GM12865 (cell line): ENCODE results near the gene MRGPRG.

ENCODE experiments used
- DNase-seq: peaks from one replicate; pipeline ENCODE4 v3.0.0; 2010; ENCODE audit warnings: low read depth
- H3K4me3 ChIP-seq: 2 replicates; pipeline ENCODE4 v1.5.1; 2011; ENCODE audit warnings: mild to moderate bottlenecking, low read depth, low read length, control low read depth
- TF ChIP-seq, protein P1 (sequence below): IDR thresholded peaks from 2 replicates; pipeline ENCODE4 v1.5.1; 2011; ENCODE audit warnings: low read length, control low read depth, low read depth, inconsistent platforms; ENCODE audit not compliant: insufficient read depth; ENCODE audit errors: missing control alignments

Gene MRGPRG

DNA sequence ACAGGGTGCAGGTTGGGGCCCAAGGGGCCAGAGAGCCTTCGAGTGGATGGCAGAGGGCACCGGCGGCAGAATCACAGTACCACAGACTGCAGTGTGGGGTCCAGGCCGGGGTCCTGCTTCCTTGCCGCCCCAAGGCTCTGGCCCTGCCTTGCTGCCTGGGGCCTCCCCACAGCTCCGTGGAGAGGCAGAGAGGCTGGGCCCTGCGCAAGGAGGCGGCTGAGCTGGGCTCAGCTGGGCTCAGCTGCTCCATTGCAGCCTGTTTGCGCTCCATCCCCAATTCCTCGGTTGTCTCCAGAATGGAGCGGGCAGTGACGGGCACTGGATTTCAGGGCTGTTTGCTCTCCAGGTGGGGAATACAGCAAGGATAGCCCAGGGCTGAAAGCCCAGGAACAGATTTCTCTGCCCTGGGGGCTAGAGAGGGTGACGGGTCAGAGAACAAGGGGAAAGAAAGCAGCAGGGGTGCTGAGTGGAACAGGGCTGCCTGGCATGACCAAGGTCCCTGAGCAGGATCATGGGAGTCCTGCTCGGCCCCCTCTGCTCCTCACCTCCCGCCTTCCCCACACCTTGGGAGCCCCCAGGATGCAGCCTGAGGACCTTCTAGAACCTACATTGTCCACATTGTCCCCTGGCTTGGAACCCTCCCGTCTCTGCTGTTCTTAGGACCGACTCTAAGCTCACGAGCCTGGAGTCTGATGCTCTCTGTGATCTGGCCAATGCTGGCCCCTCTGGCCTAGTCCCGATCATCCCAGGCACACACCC is 18.9 kb downstream of the MRGPRG start:
- DNase-seq, result no peak
- H3K4me3 ChIP-seq, result no peak overlapping the region
- TF ChIP-seq, protein P1, sequence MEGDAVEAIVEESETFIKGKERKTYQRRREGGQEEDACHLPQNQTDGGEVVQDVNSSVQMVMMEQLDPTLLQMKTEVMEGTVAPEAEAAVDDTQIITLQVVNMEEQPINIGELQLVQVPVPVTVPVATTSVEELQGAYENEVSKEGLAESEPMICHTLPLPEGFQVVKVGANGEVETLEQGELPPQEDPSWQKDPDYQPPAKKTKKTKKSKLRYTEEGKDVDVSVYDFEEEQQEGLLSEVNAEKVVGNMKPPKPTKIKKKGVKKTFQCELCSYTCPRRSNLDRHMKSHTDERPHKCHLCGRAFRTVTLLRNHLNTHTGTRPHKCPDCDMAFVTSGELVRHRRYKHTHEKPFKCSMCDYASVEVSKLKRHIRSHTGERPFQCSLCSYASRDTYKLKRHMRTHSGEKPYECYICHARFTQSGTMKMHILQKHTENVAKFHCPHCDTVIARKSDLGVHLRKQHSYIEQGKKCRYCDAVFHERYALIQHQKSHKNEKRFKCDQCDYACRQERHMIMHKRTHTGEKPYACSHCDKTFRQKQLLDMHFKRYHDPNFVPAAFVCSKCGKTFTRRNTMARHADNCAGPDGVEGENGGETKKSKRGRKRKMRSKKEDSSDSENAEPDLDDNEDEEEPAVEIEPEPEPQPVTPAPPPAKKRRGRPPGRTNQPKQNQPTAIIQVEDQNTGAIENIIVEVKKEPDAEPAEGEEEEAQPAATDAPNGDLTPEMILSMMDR, result no peak

DNA sequence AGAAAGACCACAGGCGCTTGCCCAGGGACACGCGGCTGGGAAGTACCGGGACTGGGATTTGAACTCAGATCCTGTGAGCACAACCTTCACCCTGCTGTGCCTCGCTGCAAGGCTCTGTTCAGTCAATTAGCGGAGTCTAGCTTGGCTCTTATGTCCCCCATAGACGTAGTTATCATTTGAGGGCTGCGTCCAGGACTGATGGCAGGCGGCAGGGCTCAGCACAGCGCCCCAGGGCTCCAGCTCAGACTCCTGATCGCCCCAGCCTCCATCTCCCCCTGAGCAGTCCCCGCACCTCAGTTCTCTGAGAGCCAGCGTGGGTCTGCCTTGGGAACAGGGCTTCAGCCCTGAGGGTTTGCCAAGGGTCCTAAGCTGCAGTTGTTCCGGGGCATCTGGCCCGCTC is 19.8 kb downstream of the MRGPRG start:
- TF ChIP-seq, protein P1, result no peak
- no peak overlapping the region for H3K4me3 ChIP-seq

DNA sequence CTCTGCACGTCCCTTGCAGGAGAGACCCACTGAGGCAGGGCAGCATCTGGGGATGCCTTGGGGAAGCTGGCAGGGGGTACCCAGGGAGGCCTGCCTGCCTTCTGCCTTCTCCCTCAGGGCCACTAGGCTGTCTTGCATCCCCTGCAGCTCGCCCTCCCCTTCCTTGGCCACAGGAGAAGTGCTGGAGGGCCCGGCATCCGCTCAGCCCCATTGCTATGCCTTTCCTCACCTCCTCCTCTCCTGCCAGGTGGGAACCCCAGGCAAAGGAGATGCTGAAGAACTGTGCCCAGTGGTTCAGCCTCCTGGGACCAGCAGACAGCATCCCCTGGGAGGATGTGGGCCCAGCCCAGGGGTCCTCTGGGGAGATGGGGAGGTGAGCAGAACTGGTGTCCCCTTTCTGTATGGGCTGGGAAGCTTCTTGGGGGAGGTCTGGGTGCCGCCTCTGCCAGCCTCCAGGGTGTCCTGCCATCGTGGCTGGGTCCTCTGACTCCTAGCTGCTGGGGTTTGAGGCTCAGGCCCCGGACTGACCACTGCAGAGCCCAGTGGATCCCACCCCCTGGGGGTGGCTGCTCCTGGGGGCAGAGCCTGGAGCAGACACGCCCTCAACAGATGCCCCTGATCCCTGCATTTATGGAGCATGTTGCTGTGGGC is 20.6 kb downstream of the MRGPRG start:
- H3K4me3 ChIP-seq, result no peak overlapping the region
- DNase-seq, result no peak
- TF ChIP-seq, protein P1, result no peak

More for the DNA sequence above, 19.8 kb downstream of the MRGPRG start:
- DNase-seq, result no peak

DNA sequence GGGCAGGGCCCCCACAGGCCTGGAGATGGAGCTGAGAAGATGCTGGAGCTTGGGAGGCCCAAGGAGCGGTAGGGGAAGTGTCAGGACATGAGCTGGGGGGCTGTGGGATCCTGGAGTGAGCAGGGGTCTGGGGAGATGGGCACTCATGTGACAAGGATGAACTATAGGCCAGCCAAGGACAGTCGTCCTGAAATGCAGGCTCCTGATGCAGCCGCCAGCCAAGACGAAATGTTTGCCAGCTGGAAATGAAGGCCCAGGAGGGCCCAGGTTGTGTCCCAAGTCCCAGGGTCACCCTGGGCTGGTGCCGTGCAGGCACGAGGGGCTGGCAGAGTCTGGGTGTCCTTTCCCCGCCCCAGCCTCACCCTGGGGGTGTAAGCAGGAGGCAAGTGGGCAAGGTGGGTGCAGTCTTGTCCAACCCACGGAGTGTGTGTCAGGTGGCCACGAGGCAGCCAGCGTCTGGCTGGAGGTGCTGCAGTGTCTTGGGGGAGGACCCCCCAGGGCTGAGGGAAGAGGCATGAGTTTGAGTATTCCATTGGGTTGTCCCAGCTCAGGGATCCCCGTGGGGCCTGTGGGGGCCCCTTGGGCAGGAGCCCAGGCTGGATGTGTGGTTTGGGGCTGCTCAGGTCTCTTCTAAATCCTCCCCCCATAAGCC is 21.4 kb downstream of the MRGPRG start:
- H3K4me3 ChIP-seq, result no peak overlapping the region
- no peak for DNase-seq
- TF ChIP-seq, protein P1, result no peak

DNA sequence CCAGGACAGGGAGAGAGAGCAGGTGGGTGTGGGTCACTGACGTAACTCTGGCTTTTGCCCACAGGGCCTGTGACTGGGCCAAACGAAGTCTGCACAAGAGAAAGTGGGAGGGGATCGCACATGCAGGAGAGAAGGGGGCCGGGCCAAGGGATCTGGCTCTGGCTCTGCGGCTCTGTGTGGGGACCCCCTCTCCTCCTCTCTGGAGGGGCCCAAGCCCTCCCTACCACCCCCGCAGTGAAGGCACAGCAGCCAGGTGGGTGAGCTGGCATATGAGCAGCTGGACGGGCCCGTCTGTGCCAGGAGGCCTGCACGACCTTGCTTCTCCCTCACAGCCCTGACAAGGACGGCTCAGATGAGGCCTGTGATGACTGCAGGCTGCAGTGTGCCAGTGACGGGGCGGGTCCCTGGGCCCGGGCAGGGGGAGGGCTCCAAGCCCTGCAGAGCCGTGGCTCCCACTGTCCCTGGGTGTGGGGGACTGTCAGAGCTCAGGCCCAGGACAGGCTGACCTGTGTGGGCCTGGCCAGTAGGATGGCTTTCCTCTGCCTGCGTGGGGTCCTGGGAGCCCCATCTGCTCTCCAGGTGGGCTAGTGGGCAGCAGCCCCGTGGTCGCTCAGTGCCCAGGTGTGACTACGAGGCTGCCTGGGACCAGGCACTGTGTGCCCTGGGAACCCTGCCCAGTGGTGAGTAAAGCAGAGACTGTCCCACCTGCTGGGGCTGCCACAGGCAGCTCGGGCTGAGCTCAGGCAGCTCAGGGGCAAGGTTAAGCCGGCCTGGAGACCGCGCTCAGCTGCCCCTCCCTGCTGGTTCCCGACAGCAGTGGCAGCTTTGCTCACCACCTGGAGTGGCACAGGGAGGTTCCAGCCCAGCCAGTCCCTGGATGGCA is 22.2 kb downstream of the MRGPRG start:
- no peak for DNase-seq
- H3K4me3 ChIP-seq, result no peak overlapping the region
- TF ChIP-seq, protein P1, result no peak

DNA sequence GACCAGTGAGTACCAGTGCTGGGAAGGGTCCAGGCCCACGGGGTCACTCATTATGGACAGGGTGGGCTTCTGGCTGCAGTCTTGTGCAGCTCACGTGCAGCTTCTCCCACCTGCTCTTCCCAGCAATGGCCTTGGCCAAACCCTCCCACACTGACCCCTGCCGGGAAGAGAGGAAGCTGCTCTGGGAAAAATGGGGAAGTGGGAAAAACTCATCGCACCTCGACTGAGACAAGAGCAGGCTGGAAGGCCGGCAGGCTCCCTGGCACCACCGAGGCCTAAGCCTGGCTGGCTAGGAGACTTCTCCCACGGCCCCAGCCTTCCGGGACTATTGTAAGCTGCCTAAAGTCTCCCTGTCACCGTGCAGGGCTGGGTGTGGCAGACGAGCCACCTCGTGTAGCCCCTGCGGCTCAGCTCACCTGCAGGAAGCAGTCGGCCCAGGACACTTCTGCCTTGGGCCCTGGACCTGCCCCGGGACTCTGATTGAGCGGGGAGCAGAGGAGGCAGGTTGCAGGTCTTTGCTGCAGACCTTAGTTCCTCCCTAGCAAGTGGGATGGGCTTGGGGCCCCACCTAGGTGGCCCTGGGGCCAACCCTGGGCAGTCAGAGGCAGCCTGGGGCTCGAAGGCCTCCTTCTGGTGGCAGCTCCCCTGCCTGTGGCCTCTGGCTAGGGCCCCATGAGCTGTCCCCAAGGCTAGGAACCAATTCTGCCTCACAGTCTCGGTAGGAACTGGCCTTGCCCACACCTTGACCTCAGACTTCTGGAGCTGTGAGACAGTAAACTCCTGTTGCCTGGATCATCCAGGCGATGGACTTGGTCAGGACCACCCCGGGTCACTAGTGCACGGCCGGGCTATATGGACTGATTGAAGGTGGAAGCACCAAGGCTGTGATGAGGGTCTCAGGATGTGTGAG is 23.1 kb downstream of the MRGPRG start:
- no peak overlapping the region for H3K4me3 ChIP-seq
- DNase-seq, result no peak
- TF ChIP-seq, protein P1, result no peak
